ENCODE results near the gene ENPP6. TPM values are rescaled to one million over a fixed set of nuclear protein-coding genes. Genes with fewer than 3 reads are reported as not detected.

Gene ENPP6
- total RNA-seq, 1 donor from 2014 or later = 0.39 TPM

DNA sequence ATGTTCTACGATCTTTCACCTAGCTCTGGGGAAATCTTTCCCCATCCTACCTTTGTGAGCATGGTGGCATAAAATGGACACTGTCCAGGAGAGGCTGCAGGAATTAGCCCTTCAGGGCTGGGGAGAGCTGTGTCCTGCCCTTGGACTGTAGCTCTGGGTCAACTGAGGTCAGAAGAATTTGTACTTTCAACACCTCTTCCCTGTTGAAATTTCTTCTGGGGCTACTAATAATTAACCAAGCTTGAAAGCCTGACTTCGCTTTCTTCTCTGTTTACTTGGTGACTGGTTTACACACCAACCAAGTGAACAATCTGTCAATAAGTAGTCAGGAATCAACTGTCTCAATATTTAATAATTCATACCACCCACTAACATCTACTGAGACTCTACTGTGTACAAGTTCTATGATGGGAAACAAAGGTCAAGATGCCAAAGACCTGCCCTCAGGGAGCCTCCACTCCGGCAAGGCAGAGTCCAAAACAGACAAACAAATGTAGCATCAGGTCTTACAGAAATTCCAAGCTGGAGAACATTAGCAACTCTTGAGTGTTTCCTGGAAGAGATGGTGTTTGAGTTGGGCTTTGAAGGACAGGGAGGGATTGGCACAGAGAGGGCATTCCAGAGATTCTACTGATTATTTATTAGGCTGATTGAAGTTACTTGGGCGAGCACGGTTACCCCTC, 113.1 kb downstream of the ENPP6 start:
- no peak for DNase-seq

DNA sequence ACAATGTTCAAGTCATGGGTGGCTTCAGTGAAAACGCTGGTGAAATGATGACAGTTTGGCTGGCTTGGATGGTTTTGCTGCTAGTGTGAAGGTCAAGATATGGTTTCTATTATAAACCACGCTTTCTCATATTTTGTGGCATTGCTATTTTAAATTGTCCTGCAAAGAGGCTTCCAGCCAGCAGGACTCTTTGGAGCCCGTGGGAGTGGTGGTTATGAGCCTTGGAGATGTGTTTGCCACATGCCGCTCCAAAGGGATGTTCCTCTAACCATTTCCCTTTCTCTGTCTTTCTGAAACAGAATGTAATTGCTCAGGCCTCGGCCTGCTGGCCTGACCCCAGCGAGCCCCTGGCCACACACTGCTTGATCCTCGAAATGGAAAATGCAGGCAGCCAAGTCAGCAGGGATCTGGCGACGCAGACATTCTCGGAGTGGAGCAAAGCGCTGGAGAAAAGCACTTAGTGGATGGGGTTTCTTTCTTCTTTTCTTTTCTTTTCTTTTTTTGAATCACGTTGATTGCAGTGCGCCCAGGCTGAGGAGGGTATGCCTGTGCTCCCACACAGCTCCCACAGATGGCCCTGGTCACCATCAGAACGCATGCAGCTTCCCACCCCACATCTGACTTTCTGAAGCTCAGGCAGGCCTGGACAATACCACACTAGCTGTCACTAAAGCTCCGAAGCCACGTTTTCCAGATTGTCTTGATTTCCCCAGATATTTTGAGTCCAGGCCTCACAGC, 114.0 kb downstream of the ENPP6 start:
- DNase-seq = peak; percentile 8

DNA sequence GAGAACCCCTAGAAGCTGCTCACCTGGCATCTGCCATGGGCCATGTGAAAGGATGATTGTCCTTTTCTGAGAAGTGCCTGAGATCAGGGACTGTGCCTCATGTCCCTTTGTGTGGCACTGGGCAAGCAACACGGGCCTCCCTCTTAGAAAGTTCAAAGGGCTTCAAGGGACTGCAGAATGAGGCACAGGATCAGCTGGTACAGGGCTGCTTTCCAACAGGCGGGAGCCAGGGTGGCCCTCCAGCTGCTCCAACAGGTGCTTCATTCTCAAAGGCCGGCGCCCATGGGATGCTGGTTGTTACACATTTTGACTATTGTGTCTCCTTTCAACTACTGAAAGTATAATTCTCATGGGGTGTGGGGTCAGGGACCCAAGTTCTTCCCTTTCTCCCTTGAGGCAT, 114.7 kb downstream of the ENPP6 start:
- no peak for DNase-seq

DNA sequence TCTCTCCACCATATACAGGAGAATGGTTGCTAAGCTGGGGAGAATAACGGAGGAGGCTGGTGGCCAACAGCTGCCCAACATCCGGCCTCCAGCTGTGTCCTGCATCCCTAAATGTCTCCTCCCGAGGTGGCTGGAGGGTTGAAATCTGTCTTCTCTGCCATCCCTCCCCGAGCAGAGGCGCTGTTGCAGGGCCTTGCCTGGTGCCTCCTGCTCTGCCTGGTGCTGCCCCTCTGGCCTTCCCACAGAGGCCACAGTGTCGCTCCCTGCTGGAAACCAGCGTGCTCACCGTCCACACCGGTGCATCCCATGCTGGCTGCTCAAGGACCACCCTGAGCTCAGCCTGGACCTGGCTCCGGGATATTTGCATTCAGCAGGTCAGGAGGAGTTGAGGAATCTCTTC, 115.2 kb downstream of the ENPP6 start:
- DNase-seq = no peak

DNA sequence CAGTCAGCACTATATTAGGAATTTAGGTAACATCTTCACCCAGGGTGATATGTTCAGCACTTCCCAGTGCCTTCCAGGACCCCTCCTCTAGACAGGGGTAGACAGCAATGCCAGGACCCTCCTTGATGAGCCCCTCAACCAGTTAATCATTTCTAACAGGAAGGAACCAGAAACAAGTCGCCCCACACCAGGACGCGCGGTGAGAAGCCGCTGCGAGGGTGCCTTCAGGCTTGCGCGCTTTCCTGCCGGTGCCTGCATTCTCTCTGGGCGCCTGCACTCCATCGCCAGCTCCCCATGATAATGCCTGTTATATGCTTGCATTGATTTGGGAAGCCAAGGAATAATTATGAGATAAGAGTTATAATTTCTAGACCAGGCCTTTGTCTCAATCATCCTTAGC, 116.0 kb downstream of the ENPP6 start:
- no peak for DNase-seq

DNA sequence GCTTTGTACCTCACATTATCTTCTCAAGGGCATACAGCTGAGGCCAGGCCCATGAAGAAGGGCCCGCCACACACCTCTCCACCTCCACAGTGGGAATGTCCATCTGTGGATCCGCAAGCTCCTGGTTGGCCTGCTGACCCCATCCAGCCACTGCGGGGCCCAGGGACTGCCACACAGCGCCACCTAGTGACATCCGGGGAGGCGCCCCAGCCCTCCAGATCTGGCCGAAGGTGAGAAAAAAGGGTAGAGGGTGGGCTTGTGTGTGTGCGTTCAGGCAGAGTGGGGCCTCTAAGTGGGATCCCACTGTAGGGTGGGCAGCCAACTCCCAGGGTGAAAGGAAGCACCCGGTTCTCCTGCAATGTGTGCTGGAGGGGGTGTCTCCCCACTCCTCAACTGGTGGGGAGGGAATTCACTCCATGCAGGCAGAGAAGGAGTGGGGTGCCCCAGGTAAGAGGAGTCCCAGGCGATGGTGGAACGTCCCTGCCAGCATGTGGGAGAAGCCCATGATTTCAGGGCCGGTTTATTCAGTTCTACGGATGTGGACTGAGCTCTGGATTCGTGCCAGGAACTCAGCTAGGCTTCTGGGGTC, 117.3 kb downstream of the ENPP6 start:
- DNase-seq = no peak

DNA sequence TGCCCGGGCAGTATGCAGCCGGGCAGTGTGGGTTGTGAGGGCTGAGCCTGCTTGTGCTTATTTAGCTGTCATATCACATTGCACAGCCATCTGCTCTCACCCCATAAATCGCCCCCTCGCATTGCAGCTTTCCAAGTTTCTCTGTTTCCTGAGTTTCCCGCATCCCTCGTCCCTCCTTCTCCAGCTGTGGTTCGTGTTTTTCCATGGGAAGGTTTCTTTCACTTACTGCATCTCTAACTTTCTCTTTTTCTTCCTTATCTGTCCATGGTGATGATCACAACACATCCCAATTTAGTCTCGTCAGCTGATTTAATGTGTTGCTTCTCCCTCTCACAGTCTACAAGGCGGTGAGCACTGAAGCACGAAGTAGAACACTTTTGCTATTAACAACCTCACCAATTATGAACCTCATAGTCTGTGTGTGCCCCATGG, 118.1 kb downstream of the ENPP6 start:
- peak; percentile 82 for DNase-seq

DNA sequence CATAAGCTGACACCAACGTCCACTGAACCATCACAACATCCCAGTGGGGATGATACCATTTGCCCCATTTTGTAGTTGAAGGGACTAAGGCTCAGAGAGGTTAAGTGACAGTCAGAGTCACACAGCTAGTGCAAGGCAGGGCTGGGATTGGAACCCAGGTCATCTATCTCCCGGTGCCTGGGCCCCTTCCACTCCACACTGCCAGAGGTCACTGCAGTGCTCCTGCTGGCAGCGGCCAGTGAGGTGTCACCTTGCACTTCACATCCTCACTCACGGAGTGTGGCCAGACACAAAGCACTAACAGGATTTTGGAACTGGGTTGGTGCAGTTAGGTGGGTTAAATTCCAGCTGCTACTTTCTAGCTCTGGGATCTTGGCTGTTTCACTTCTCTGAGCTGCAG, 118.7 kb downstream of the ENPP6 start:
- no peak for DNase-seq

DNA sequence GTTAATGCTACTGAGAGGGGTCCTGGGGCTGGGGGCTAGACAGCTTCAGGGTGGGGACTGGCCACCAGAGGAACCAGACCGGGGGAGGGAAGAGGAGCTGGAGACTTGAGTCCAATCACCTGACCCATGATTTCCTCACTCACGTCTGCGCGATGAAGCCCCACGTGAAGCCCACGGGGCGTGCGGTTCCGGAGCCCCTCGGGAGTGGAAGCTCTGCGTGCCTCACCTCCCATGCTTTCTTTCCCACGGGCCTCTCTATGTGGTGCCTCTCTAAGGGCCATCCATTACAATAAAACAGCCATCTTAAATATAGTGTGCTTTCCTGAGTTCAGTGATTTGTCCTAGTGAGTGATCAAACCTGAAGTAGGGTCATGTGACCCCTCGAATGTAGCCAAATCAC, 119.9 kb downstream of the ENPP6 start:
- DNase-seq = no peak

DNA sequence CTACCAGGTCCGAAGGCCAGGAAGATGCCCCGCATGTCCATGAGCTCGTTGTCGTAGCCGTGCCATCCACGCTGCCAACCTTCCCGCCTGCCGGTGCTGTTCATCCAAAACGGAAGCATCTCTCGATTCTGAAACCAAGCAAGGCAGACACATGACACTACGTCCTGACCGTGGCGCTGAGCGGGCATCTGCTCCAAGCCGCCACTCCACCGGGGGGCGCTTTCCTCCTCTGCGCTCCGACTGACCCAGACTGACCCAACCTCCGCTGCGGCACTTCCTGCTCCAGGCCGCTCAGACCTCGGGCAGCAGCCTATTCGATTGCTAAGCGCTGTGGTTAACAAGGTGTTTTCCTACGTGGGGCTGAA, 120.5 kb downstream of the ENPP6 start:
- DNase-seq = peak; percentile 49

DNA sequence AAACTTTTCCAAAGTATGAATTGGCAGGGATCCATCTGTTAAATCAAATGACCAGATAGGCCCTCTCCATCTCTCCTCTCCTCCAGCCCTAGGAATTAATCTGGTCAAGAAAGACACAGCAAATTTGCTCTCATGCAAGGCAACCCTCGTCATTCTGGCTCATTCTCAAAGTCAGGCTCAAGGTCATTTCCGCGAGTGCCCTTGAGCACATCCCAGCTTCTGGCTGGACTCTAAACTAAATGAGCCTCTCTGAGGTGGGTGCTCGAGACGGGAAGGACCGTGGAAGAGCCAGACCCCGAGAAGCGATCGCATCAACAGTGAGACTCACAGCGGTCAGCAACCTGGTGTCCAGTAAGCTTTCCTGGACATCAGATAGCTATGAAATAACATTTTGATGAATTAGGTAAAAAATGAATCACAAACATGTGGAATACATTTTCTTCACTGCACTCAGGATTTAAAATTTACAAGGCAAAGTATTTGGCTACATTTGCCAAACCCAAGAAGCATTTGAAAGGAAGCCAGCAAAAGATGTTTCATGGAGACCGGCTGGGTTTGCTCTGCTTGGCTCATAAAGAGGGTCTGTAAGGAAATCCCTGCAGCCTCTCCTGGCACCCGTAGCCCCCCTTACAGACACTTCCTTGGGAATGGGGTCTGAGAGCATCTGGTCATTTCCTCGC, 121.0 kb downstream of the ENPP6 start:
- peak; percentile 76 for DNase-seq

DNA sequence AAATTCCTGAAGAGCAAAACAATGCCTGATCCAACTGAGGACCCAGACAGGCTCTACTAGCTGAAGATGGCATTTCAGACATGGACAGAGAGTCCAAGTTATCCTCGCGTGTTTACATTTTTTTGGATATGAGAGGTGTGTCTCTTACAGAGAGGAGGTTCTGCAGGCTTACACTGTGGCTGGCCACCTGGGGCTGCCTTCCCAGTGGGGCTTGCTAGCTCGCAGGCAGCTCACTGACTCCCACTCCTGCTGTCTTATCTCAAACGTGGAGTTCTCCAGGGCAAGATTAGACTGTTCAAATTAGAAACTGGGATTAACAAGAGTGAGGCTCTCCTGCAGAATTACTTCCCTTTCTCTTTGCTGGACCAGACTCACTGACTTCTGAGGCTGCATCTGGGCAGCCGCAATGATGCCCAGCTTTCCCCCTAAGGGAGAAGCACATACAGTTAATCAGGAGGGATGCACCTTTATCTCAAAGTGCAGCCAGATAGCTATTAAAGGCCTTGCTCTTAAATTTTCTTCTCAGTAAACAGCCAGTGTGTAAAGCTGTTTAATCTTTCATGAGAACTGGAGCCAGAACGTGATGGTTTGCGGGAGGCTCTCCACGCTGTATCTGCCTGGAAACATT, 123.0 kb downstream of the ENPP6 start:
- no peak for DNase-seq

DNA sequence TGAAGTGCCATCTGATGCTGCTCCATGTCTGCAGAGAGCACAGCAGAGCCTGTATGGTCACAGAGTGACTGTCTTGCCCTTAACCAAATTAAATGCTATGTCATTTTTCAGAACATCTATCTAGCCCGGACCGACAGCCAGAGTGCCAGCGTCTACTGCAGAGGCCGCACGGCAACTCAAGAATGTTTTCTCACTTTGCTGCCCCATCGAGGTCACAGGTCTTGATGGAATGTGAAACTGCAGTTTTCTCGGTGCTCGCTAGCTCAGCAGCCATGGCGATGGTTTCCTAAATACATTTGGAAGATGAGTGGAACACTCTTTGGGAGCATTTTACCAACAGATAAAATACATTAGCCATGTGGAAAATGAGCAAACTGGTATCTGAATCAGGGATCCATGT, 125.7 kb downstream of the ENPP6 start:
- DNase-seq = no peak

DNA sequence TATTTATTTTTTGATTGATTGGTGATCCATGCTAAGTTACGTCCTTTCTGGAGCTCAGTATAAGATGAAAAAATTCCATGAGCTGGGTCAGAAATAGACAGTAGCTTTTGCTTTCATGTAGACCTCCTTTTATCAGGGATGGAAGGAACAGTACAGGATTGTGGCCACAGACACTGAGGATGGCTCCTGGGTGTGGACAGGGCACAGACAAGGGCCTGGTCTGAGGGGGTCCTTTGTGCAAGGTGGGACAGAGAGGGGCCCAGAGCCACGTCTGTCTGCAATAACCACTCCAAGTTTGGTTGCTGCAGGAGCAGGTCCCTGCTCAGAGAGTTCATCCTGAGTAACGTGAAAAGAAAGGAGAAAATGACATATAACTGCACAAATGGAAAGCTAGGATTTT, 127.1 kb downstream of the ENPP6 start:
- DNase-seq = no peak

DNA sequence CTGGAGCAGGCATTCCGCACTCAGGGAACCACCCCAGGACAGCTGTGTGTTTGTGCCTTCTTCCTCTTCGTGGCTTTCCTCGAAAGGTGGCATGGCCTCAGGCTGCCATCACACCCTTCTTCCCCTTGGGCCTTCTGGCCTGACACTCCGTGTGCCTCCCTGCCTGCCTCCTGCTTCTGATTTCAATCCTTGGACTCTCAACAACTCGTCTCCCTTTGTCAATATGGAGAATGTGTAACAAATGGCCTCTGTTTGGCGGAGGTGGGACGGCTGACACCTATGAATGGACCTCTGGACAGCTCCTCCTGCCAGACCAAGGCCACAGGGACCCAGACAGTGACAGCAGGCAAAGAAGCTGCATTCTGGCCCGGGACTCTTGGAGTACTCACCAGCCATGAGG, 137.0 kb downstream of the ENPP6 start:
- DNase-seq = no peak

DNA sequence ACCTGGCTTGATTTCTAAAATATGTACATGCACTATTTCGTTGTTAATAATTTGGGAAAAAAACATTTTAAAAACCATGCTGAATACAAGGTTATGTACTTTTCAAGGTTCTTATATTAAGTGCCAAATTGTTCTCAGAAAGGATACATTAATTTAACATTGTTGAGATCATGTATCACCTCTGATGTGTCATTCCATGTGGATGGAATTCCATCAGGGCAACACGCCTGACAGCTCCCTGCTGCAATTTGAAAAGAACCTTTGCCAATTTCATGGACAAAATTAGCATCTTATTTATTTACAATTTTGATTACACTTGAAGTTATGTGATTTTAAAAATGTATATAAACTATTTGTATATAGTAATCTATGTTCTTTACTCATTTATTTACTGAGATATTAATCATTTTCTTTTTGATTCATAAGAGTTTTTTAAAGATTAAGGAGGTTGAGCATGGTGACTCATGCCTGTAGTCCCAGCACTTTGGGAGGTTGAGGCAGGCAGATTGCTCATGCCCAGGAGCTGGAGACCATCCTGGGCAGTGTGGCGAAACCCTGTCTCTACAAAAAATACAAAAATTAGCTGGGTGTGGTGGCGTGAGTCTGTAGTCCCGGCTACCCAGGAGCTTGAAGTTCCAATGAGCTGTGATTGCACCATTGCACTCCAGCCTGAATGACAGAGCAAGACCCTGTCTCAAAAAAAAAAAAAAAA, 142.8 kb downstream of the ENPP6 start:
- no peak for DNase-seq

DNA sequence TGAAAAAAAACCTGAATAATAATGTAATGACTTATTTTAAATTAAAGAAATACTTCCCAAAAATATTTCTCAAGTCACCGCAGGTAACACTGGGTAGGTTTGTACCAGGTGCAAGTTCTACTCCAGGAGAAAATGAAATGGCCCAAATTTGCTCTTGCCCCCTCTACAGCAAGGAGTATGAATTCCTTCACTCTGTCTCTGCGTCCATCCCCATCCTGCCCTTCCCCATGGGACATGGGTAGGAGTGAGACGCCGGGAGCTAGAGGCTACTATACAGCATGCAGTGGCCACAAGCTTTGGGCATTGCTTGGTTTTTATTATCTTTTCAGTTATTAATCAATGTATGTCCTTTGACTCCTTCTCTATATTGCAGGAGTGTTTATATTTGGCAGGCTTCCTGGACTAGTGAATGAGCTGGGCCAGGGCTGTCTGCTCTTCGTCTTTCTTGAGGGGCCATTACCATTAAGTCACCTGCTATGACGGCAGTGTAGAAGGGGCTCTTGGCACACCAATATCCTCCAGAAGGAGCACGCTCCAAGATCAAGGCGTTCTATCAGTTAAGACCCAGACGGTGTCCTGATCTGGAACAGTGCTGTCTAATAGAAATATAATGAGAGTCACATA, 149.6 kb downstream of the ENPP6 start:
- no peak for DNase-seq

DNA sequence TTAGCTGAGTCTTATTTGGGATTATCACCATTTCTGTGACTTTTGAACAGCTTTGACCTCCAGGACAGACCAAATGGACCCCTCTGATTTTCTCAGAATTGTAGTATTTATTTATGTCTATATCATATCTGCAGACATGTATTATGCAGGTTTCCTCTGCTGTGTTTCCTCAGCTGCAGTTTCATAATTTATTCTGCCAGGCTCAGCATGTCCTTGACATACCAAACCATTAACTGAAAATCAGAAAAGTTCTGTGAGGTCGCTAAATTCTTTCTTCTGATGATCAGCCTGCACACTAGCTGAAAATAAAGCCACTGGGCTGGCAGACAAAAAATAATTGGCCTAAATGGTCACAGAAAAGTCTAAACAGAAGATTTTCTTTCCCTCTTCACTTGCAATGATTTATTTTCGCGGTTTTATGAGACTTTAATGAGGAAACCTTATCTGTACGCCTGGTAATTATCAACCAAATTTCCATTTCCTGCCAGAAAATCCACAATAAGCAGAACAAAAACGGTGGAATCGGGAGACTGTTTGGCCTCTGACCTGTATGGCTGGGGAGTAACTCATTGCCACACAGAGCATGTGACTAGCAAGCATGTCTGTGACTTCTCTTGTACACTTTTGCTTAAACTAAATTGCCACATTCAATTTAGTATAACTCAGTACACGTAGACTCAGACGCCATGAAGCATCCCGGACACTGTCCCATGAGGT, 150.9 kb downstream of the ENPP6 start:
- DNase-seq = no peak

DNA sequence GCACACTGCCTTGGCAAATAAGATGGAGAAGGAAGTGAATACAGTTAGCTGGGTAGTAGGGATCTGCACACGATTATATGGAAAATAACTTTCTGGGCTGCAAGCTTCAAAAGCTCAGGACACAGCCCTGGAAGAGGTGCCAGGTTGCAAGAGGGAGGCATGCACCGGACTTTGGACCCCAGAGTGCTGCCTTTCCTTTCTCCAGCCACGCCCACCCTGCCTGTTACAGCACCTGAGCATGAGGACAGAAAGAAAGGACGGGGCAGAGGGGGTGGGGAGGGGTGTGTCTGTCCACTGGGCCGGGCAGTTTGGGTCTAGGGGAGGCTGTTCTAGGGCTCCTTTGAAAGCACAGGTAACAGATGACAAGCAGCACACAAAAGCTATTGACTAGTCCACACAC, 152.8 kb downstream of the ENPP6 start:
- no peak for DNase-seq

DNA sequence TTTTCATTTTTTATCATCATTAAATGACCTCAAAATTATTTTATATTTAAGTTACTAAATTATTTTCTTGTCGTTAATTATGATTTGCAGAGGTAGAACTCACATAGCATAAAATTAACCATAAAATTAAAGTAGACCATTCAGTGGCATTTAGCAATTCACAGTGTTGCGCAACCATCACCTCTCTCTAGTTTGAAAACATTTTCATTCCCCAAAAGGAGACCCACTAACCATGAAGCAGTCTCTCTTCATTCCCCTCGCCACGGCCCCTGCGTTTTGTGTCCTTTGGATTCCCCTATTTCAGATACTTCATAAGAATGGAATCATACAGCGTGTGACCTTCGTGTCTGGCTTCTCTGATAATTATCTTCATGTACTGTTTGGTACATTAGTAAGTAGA, 154.9 kb downstream of the ENPP6 start:
- no peak for DNase-seq

DNA sequence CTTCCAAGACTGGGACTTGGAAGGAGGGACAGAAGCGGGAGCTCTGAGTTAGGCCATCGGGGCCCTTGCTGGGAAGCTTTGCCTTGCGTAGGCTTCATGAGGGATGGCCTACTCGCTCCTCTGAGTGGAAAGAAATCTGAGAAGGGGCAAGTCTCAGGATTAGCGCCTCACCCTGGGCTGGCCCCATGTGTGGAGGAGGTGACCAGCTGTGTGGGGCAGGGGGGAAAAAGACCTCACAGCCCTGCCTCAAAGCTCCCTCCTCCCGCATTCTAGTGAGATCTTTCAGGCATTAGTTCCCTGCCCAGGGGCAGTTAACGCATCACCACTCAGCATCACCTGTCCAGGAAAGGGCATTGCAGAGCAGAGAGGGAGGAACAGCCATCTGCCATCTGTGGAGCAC, 156.1 kb downstream of the ENPP6 start:
- no peak for DNase-seq

All from skin of body (tissue), 2 donors.